ENCODE data around the gene GRK5. TPM values are rescaled to one million over a fixed set of nuclear protein-coding genes. Genes with fewer than 3 reads are reported as not detected.

Gene GRK5
- total RNA-seq, 4 donors from 2014 or later = 11.6 to 38.2 (median 21.4) TPM

- TF ChIP-seq CTCF (IDR thresholded peaks at IDR 0.05; ENCODE audit: low read depth) = no peak
These were observed 47.0 kb downstream of the GRK5 start for GRCh38 chr10:119254335-119254734.

- no peak for TF ChIP-seq CTCF (IDR thresholded peaks at IDR 0.05; ENCODE audit: low read depth)
These were observed 48.7 kb downstream of the GRK5 start for GRCh38 chr10:119256030-119256429.

GRCh38 chr10:119256897-119257296 lies 49.5 kb downstream of the GRK5 start:
- no peak for TF ChIP-seq CTCF (IDR thresholded peaks at IDR 0.05; ENCODE audit: low read depth)

GRCh38 chr10:119257899-119258419 lies 50.6 kb downstream of the GRK5 start:
- TF ChIP-seq CTCF (IDR thresholded peaks at IDR 0.05; ENCODE audit: low read depth) = no peak

GRCh38 chr10:119259345-119259744 lies 52.0 kb downstream of the GRK5 start:
- no peak for TF ChIP-seq CTCF (IDR thresholded peaks at IDR 0.05; ENCODE audit: low read depth)

- TF ChIP-seq CTCF (IDR thresholded peaks at IDR 0.05; ENCODE audit: low read depth) = no peak
These were observed 56.7 kb downstream of the GRK5 start for GRCh38 chr10:119263951-119264617.

GRCh38 chr10:119265691-119266090 lies 58.3 kb downstream of the GRK5 start:
- TF ChIP-seq CTCF (IDR thresholded peaks at IDR 0.05; ENCODE audit: low read depth) = no peak
